GM12873 (cell line): ENCODE results near the gene SERGEF.

Experiments used
- CTCF ChIP-seq: IDR thresholded peaks from 2 replicates; pipeline ENCODE4 v1.5.1; 2012; ENCODE audit warnings: low read depth, mild to moderate bottlenecking, moderate library complexity, low read length, control low read depth; ENCODE audit not compliant: insufficient read depth; ENCODE audit errors: missing control alignments

The SERGEF gene

GRCh38 chr11:17739945-17740338, 272.9 kb downstream of the SERGEF start:
- no peak for TF ChIP-seq CTCF

GRCh38 chr11:17738151-17738973, 274.5 kb downstream of the SERGEF start:
- TF ChIP-seq CTCF: no peak
